Measurements from ENCODE around the gene ATP6V0A1.
A peak's percentile ranks its signal among the peaks of the same experiment; 100 is the strongest.

DNA sequence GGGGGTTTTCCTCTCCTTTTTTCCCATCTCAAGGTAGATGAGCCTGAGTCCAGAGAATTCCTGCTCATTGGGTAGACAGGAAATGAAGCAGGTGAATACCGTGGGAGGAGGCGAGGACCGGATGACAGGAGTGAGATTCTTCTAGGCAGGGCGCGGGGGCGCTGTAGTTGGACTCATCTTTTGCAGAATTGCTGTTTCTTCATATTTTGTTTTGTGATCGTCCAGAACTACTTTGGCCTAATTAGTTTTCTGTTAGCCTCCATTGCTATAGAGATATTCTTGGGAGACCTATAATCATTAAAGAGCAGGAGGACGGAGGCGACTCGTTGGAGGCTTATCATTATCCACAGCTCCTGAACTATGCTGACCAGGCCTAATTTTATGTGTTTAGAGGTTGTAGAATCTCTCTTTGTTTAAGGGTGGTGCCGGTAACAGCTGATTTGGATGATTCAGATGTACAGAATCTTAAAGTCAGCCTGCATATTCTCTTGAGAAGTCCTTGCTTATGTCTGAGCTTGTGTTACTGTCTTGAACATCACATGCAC, 650 bp downstream of the ATP6V0A1 start:
- TF ChIP-seq, protein P1, sequence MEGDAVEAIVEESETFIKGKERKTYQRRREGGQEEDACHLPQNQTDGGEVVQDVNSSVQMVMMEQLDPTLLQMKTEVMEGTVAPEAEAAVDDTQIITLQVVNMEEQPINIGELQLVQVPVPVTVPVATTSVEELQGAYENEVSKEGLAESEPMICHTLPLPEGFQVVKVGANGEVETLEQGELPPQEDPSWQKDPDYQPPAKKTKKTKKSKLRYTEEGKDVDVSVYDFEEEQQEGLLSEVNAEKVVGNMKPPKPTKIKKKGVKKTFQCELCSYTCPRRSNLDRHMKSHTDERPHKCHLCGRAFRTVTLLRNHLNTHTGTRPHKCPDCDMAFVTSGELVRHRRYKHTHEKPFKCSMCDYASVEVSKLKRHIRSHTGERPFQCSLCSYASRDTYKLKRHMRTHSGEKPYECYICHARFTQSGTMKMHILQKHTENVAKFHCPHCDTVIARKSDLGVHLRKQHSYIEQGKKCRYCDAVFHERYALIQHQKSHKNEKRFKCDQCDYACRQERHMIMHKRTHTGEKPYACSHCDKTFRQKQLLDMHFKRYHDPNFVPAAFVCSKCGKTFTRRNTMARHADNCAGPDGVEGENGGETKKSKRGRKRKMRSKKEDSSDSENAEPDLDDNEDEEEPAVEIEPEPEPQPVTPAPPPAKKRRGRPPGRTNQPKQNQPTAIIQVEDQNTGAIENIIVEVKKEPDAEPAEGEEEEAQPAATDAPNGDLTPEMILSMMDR (IDR thresholded peaks at IDR 0.05): peak; percentile 47
- TF ChIP-seq EZH2phosphoT487 (IDR thresholded peaks at IDR 0.05) (no peak), EZH2 (IDR thresholded peaks at IDR 0.05) (no peak)

Data from neural progenitor cell (in vitro differentiated cells).